Measurements from ENCODE around the gene GTF3C4. TPM values are rescaled to one million over a fixed set of nuclear protein-coding genes. Genes with fewer than 3 reads are reported as not detected.
A peak's percentile ranks its signal among the peaks of the same experiment; 100 is the strongest.

Gene GTF3C4
- total RNA-seq (ENCODE audit: unreplicated experiment): 27.6 TPM
- long read RNA-seq, partial matches to known transcripts: 0 of 1 reads
- long read RNA-seq, other reads (novel, unspliced or antisense): 1 of 1 reads

DNA sequence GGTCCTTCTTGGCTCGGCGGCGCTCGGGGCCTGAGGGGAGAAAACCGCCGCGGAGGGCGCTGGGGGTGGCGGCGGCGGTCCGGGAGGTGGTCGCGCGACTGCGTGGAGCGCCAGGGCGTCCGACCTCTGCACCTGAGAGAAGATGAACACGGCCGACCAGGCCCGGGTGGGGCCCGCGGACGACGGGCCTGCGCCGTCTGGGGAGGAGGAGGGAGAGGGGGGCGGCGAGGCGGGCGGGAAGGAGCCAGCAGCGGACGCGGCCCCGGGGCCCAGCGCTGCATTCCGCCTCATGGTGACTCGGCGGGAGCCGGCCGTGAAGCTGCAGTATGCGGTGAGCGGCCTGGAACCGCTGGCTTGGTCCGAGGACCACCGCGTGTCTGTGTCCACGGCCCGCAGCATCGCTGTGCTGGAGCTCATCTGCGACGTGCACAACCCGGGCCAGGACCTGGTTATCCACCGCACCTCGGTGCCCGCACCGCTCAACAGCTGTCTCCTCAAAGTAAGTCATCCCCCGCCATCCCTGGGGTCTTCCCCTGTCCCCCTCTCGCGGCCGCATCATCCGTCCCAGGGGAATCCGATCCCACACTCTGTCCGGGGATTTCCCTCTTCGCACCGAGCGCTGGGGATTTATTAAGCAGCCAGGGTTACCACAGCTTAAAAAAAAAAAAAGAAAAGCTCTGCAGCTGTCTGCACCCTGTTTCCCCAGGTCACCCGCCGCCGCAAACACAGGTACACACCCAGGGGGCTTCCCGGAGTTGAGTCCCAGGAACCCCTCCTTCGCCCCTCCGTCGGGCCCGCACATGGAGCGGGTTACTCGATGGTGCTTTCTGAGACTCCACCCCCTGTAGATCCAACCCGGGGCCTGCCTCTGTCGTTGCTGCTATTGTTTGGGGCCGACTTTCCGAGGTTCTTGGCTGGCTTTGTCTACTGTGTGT is at the start of gene GTF3C4:
TSS of gene GTF3C4 (plus strand) at position 8 of the 935 bp plus-strand sequence. CDS start at position 143, 135 bp downstream.
- Mint-ChIP-seq H3K4me3 (ENCODE audit: unreplicated experiment) (peak within 1 kb of the TSS; percentile 98), H3K9me3 (ENCODE audit: unreplicated experiment) (no peaks in the 10 kb centered on the region), H3K27ac (ENCODE audit: unreplicated experiment) (peak within 1 kb of the TSS; percentile 93), H3K36me3 (ENCODE audit: low read depth, unreplicated experiment) (peaks cover 5% of the 10 kb centered on the region), H3K27me3 (ENCODE audit: unreplicated experiment) (peaks cover 8% of the 10 kb centered on the region), H3K4me1 (ENCODE audit: unreplicated experiment) (peaks cover 32% of the 10 kb centered on the region)
- peak; percentile 51 for DNase-seq (ENCODE audit: low spot score)
- TF ChIP-seq, protein P1, sequence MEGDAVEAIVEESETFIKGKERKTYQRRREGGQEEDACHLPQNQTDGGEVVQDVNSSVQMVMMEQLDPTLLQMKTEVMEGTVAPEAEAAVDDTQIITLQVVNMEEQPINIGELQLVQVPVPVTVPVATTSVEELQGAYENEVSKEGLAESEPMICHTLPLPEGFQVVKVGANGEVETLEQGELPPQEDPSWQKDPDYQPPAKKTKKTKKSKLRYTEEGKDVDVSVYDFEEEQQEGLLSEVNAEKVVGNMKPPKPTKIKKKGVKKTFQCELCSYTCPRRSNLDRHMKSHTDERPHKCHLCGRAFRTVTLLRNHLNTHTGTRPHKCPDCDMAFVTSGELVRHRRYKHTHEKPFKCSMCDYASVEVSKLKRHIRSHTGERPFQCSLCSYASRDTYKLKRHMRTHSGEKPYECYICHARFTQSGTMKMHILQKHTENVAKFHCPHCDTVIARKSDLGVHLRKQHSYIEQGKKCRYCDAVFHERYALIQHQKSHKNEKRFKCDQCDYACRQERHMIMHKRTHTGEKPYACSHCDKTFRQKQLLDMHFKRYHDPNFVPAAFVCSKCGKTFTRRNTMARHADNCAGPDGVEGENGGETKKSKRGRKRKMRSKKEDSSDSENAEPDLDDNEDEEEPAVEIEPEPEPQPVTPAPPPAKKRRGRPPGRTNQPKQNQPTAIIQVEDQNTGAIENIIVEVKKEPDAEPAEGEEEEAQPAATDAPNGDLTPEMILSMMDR (IDR thresholded peaks at IDR 0.05; ENCODE audit: unreplicated experiment): no peak

DNA sequence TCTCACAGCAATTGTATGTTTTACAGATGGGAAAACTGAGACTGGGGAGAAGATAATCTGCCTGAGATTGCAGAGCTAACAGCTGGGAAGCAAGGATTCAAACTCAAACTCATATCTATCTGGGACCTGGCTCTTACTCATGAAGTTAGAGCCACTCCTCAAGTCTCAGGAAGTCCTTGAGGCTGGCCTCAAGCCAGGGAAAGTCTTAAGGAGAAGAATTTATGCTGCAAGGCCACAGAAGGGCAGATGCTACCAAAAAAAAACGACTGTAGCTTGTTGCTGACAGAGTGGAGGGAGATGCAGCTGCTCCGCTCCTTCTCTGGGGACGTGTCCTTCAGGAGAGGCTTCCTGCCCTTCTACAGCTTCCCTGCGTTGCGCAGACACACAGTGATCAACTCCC is 48.1 kb upstream of the GTF3C4 start:
- DNase-seq (ENCODE audit: low spot score): no peak
- H3K4me3 Mint-ChIP-seq (ENCODE audit: unreplicated experiment): no peak overlapping the region
- peaks cover 29% of the 10 kb centered on the region for H3K36me3 Mint-ChIP-seq (ENCODE audit: low read depth, unreplicated experiment)
- TF ChIP-seq, protein P1 (IDR thresholded peaks at IDR 0.05; ENCODE audit: unreplicated experiment): no peak
- H3K9me3 Mint-ChIP-seq (ENCODE audit: unreplicated experiment): no peaks in the 10 kb centered on the region
- H3K4me1 Mint-ChIP-seq (ENCODE audit: unreplicated experiment): peaks cover 14% of the 10 kb centered on the region
- H3K27ac Mint-ChIP-seq (ENCODE audit: unreplicated experiment): no peak overlapping the region
- no peaks in the 10 kb centered on the region for H3K27me3 Mint-ChIP-seq (ENCODE audit: unreplicated experiment)

GRCh38 chr9:132626285-132626684 is 44.0 kb upstream of the GTF3C4 start:
- no peak overlapping the region for H3K4me3 Mint-ChIP-seq (ENCODE audit: unreplicated experiment)
- no peak for DNase-seq (ENCODE audit: low spot score)
- no peaks in the 10 kb centered on the region for H3K9me3 Mint-ChIP-seq (ENCODE audit: unreplicated experiment)
- TF ChIP-seq, protein P1 (IDR thresholded peaks at IDR 0.05; ENCODE audit: unreplicated experiment): no peak
- H3K27ac Mint-ChIP-seq (ENCODE audit: unreplicated experiment): no peak overlapping the region
- peaks cover 37% of the 10 kb centered on the region for H3K4me1 Mint-ChIP-seq (ENCODE audit: unreplicated experiment)
- peaks cover 2% of the 10 kb centered on the region for H3K27me3 Mint-ChIP-seq (ENCODE audit: unreplicated experiment)
- H3K36me3 Mint-ChIP-seq (ENCODE audit: low read depth, unreplicated experiment): peaks cover 36% of the 10 kb centered on the region

DNA sequence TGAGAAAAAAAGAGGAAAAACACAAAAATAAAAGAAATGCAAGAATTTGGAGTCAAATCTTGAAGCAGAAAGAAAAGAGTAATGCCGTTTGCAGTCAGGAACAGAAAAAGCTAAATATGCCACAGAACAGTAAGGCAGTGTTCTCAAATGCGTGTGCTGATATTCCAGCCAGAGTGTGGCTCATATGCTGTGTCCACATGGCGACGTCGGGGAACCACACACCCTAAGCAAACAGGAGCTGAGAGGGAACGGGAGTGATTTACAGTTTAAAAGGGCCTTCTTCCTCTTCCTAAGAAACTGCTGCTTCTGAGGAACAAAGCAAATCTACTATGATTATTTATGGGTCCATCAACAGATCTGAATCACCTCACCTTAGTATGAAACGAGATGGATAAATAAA is 43.2 kb upstream of the GTF3C4 start:
- Mint-ChIP-seq H3K36me3 (ENCODE audit: low read depth, unreplicated experiment) (peaks cover 43% of the 10 kb centered on the region), H3K27me3 (ENCODE audit: unreplicated experiment) (peaks cover 2% of the 10 kb centered on the region)

More for the DNA sequence above, 43.2 kb upstream of the GTF3C4 start:
- H3K9me3 Mint-ChIP-seq (ENCODE audit: unreplicated experiment): no peaks in the 10 kb centered on the region
- DNase-seq (ENCODE audit: low spot score): no peak
- H3K27ac Mint-ChIP-seq (ENCODE audit: unreplicated experiment): no peak overlapping the region
- H3K4me1 Mint-ChIP-seq (ENCODE audit: unreplicated experiment): peaks cover 37% of the 10 kb centered on the region
- TF ChIP-seq, protein P1 (IDR thresholded peaks at IDR 0.05; ENCODE audit: unreplicated experiment): no peak
- no peak overlapping the region for H3K4me3 Mint-ChIP-seq (ENCODE audit: unreplicated experiment)
